Measurements from ENCODE around the gene RUNX2.

RUNX2 gene

GRCh38 chr6:45420909-45421708 is 93.0 kb downstream of the RUNX2 start (continued):
- peak; percentile 47; the same call in 1 of the 2 replicates for TF ChIP-seq ZBTB48 (tag by site-specific recombination; IDR thresholded peaks at IDR 0.05)
- TF ChIP-seq PRDM6 (tag by site-specific recombination; IDR thresholded peaks at IDR 0.05): 0 out of 2 replicates have a peak, but pooled peaks have one; percentile 12
- TF ChIP-seq SP3 (tag by site-specific recombination; IDR thresholded peaks at IDR 0.05): no peak
- TF ChIP-seq YY1 (tag by site-specific recombination; IDR thresholded peaks at IDR 0.05): no peak
- TF ChIP-seq ZBTB26 (tag by site-specific recombination; optimal IDR thresholded peaks at IDR 0.05): no peak
- no peak for TF ChIP-seq GLI2 (tag by site-specific recombination; IDR thresholded peaks at IDR 0.05; ENCODE audit: borderline replicate concordance, low read depth)
- no peak for TF ChIP-seq KLF7 (tag by site-specific recombination; IDR thresholded peaks at IDR 0.05; ENCODE audit: borderline replicate concordance)
- peak; percentile 48 for TF ChIP-seq ZNF341 (tag by site-specific recombination; IDR thresholded peaks at IDR 0.05; ENCODE audit: low read depth)
- no peak for TF ChIP-seq BCL11A (tag by site-specific recombination; IDR thresholded peaks at IDR 0.05; ENCODE audit: low read depth)

- H3K4me3 ChIP-seq (ENCODE audit: low read depth, low read length): peak overlapping the region; percentile 87
- ChIA-PET POLR2A (interaction anchor here (0.5 to 3.0 kb wide), 3 partner anchors 44 to 1003 kb away, joined by 3 to 20 read pairs (median 4); partner anchors contain the start of gene SUPT3H), CTCF (interaction anchor here (0.6 to 1.8 kb wide), 8 partner anchors 9 to 382 kb away, joined by 3 to 10 read pairs (median 3); no protein-coding TSS in a partner anchor)
- H3K9me3 ChIP-seq (ENCODE audit: control insufficient read depth, insufficient read depth, low read depth, low read length): no peaks in the 10 kb centered on the region
- peaks cover 9% of the 10 kb centered on the region for H3K4me1 ChIP-seq (ENCODE audit: control insufficient read depth, insufficient read depth, low read length)
- H3K36me3 ChIP-seq (ENCODE audit: control insufficient read depth in 2 of 2, insufficient read depth in 1 of 2, low read length in 2 of 2): no peaks in the 10 kb centered on the region
- peak overlapping the region; percentile 81 for H3K27ac ChIP-seq (ENCODE audit: extremely low read depth, low read depth, low read length)
- peak; percentile 82 for TF ChIP-seq ZNF423 (tag by site-specific recombination; IDR thresholded peaks at IDR 0.05)
- TF ChIP-seq ZSCAN30 (tag by site-specific recombination; IDR thresholded peaks at IDR 0.05): peak; percentile 7; the same call in 1 of the 2 replicates
- peak; percentile 85 for TF ChIP-seq ZBTB26 (tag by site-specific recombination; optimal IDR thresholded peaks at IDR 0.05)
- no peak for TF ChIP-seq ATF2 (tag by site-specific recombination; IDR thresholded peaks at IDR 0.05; ENCODE audit: low read depth)
- peak; percentile 11 for TF ChIP-seq SP7 (tag by site-specific recombination; IDR thresholded peaks at IDR 0.05)
- peak; percentile 53; the same call in 1 of the 2 replicates for TF ChIP-seq KLF16 (tag by site-specific recombination; IDR thresholded peaks at IDR 0.05)
- TF ChIP-seq HOXD13 (CRISPR knock-in tag; IDR thresholded peaks at IDR 0.05; ENCODE audit: borderline replicate concordance): peak; percentile 10; the same call in 1 of the 2 replicates
- 0 out of 2 replicates have a peak, but pooled peaks have one; percentile 25 for TF ChIP-seq ZBTB11 (tag by site-specific recombination; conservative IDR thresholded peaks at IDR 0.05; ENCODE audit: low read depth)
- TF ChIP-seq GLIS1 (tag by site-specific recombination; IDR thresholded peaks at IDR 0.05): peak; percentile 57; the same call in 1 of the 2 replicates
- TF ChIP-seq ZNF112 (tag by site-specific recombination; IDR thresholded peaks at IDR 0.05): no peak
- TF ChIP-seq PRDM4 (tag by site-specific recombination; IDR thresholded peaks at IDR 0.05): 0 out of 2 replicates have a peak, but pooled peaks have one; percentile 3
Observed at GRCh38 chr6:45421709-45422502, 93.8 kb downstream of the RUNX2 start.
